ENCODE measurements around the gene LRRC8B. TPM values are rescaled to one million over a fixed set of nuclear protein-coding genes. Genes with fewer than 3 reads are reported as not detected.
A peak's percentile ranks its signal among the peaks of the same experiment; 100 is the strongest.
"Not testable (repeated sequence)": the region's sequence is repeated elsewhere in the genome, so short reads cannot be mapped to it uniquely, and the experiment has no call there.

LRRC8B gene
- total RNA-seq, 1 experiment from 2014 or later = 9.2 TPM

GRCh38 chr1:89609781-89610456, 85.3 kb downstream of the LRRC8B start:
- Histone ChIP-seq H3K27me3 (no peaks in the 10 kb centered on the region), H3K9me3 (replicated peaks) (no peaks in the 10 kb centered on the region), H3K36me3 (no peaks in the 10 kb centered on the region), H3K4me1 (peaks cover 9% of the 10 kb centered on the region), H3K4me3 (no peak overlapping the region), H3K27ac (no peak overlapping the region)
- DNase-seq = no peak

- H3K36me3 ChIP-seq = no peaks in the 10 kb centered on the region
- no peak for DNase-seq
- H3K4me1 ChIP-seq = peaks cover 7% of the 10 kb centered on the region
- no peaks in the 10 kb centered on the region for H3K27me3 ChIP-seq
- no peak overlapping the region for H3K27ac ChIP-seq
- no peak overlapping the region for H3K4me3 ChIP-seq
- no peaks in the 10 kb centered on the region for H3K9me3 ChIP-seq (replicated peaks)
These were observed 85.9 kb downstream of the LRRC8B start for GRCh38 chr1:89610457-89611011.

GRCh38 chr1:89611721-89612120, 87.1 kb downstream of the LRRC8B start:
- no peak overlapping the region for H3K4me3 ChIP-seq
- H3K36me3 ChIP-seq = no peaks in the 10 kb centered on the region
- no peak for DNase-seq
- no peaks in the 10 kb centered on the region for H3K4me1 ChIP-seq
- no peaks in the 10 kb centered on the region for H3K9me3 ChIP-seq (replicated peaks)
- no peak overlapping the region for H3K27ac ChIP-seq
- no peaks in the 10 kb centered on the region for H3K27me3 ChIP-seq

- Histone ChIP-seq H3K27ac (no peak overlapping the region), H3K4me3 (no peak overlapping the region), H3K27me3 (no peaks in the 10 kb centered on the region), H3K4me1 (no peaks in the 10 kb centered on the region), H3K9me3 (replicated peaks) (no peaks in the 10 kb centered on the region; the same call in 1 of the 2 replicates), H3K36me3 (no peaks in the 10 kb centered on the region)
- no peak for DNase-seq
These were observed 89.3 kb downstream of the LRRC8B start for GRCh38 chr1:89613928-89614327.

- Histone ChIP-seq H3K4me3 (no peak overlapping the region), H3K4me1 (no peaks in the 10 kb centered on the region), H3K36me3 (no peaks in the 10 kb centered on the region), H3K9me3 (replicated peaks) (no peaks in the 10 kb centered on the region; the same call in 1 of the 2 replicates), H3K27ac (no peak overlapping the region), H3K27me3 (no peaks in the 10 kb centered on the region)
- DNase-seq = peak in 1 of 2 experiments; percentile 19
These were observed 91.3 kb downstream of the LRRC8B start for GRCh38 chr1:89615676-89616598.

DNA sequence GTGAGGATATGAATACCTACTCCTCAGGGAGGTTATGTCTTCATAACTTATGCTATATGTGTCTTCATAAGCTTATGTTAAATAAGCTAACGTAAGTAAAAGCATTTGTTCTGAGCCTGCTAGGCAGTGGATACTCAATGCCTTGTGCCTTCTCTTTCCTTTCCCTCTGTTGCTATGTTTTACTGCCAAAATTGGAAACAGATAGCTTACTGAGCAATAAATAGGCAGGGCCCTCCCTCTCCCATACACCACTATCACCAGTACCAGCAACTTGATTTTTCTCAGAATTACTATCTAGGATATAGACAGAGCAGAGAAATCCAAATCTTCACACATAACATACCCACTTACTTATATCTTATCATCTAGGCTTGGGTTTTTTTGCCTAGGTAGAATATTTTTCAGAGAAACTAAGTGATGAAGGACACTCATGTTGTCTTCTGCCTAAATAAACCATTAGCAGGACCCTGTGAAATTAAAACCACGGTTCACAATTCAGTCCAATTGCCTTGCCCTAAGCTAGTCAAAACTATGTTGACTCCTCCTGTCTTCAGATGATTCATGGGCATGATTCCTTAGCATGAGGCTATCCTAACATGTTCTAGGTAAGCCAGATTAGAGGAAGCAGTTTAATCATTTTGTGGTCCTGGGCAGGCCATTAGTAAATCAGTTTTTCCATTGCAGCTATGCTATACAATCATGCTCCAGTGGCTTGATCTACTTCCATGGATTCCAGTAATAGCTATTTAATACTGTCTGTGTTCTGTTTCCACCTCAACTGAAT, 92.4 kb downstream of the LRRC8B start:
- DNase-seq = no peak
- Histone ChIP-seq H3K36me3 (no peaks in the 10 kb centered on the region), H3K4me1 (no peaks in the 10 kb centered on the region), H3K27ac (no peak overlapping the region), H3K27me3 (no peaks in the 10 kb centered on the region), H3K4me3 (no peak overlapping the region), H3K9me3 (replicated peaks) (no peaks in the 10 kb centered on the region; the same call in 1 of the 2 replicates)

DNA sequence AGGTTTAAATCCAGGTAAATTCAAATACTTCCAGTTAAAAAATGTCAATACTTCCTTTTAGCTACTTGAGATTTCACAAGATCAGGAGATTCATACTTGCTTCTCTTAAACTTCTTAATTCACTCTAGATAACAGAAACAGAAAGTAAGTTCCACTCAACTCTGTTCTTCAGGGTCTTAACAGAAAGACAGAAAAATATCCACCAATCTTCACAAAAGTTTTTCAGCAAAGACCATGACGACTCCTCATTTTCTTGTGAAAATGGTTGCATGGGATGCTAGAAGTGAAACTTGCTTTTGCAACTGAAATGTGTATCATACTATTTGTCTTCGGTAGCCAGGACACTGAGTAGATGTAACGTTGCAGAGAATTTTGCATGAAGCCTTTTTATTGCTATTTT, 96.0 kb downstream of the LRRC8B start:
- Histone ChIP-seq H3K36me3 (no peaks in the 10 kb centered on the region), H3K27ac (no peak overlapping the region), H3K27me3 (no peaks in the 10 kb centered on the region), H3K4me3 (no peak overlapping the region), H3K4me1 (no peaks in the 10 kb centered on the region), H3K9me3 (replicated peaks) (no peaks in the 10 kb centered on the region; the same call in 1 of the 2 replicates)
- no peak for DNase-seq

GRCh38 chr1:89622895-89623294, 98.3 kb downstream of the LRRC8B start:
- no peak for DNase-seq
- Histone ChIP-seq H3K4me3 (no peak overlapping the region), H3K27me3 (no peaks in the 10 kb centered on the region), H3K9me3 (replicated peaks) (no peaks in the 10 kb centered on the region; the same call in 1 of the 2 replicates), H3K27ac (no peak overlapping the region), H3K36me3 (no peaks in the 10 kb centered on the region), H3K4me1 (no peaks in the 10 kb centered on the region)

DNA sequence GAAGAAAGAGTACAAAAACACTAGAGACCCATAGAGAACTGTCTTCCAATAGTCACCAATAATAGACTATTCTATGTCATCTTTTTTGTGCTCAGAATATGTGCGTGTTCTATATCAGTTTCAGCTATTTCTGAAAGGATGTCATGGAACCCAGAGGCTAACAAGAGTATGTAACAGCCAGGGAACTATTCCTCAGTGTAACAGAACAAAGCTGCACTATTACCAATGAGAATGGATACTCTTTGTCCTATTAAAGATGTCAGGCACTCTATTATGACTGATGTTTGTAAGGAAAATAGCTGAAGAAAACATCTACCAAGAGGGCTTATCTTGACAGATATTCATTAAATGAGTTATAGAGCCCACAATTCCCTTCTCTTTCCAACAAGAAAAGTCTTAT, 99.7 kb downstream of the LRRC8B start:
- Histone ChIP-seq H3K27me3 (no peaks in the 10 kb centered on the region), H3K36me3 (no peaks in the 10 kb centered on the region), H3K4me3 (no peak overlapping the region), H3K9me3 (replicated peaks) (no peaks in the 10 kb centered on the region), H3K27ac (no peak overlapping the region), H3K4me1 (no peaks in the 10 kb centered on the region)
- DNase-seq = no peak

GRCh38 chr1:89624715-89625323, 100.2 kb downstream of the LRRC8B start:
- no peaks in the 10 kb centered on the region for H3K36me3 ChIP-seq
- no peak overlapping the region for H3K27ac ChIP-seq
- no peak overlapping the region for H3K4me3 ChIP-seq
- H3K4me1 ChIP-seq = no peaks in the 10 kb centered on the region
- H3K27me3 ChIP-seq = no peaks in the 10 kb centered on the region
- DNase-seq = no peak
- no peaks in the 10 kb centered on the region for H3K9me3 ChIP-seq (replicated peaks)

DNA sequence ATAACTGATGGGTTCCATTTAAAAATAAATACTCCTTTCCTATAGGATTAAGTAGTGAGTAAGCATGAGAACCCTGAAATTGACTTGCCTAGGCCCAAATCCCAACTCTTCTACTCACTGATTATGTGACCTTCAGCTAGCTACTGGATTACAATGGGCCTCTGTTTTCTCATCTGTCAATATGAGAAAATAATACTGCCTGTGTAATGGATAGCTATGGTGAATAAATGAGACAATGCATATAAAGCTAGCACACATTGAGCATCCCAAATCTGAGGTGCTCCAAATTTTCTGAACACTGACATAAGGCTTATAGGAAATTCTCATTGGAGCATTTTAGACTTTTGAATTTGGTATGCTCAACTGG, 103.0 kb downstream of the LRRC8B start:
- H3K36me3 ChIP-seq = no peaks in the 10 kb centered on the region
- no peak overlapping the region for H3K27ac ChIP-seq
- H3K27me3 ChIP-seq = no peaks in the 10 kb centered on the region
- no peak for DNase-seq
- H3K4me3 ChIP-seq = no peak overlapping the region
- H3K4me1 ChIP-seq = 0 out of 2 replicates have a peak, but pooled peaks cover 6% of the 10 kb centered on the region
- no peaks in the 10 kb centered on the region for H3K9me3 ChIP-seq (replicated peaks)

- Histone ChIP-seq H3K27ac (no peak overlapping the region), H3K36me3 (no peaks in the 10 kb centered on the region), H3K9me3 (replicated peaks) (no peaks in the 10 kb centered on the region), H3K4me3 (no peak overlapping the region), H3K27me3 (peaks cover 3% of the 10 kb centered on the region), H3K4me1 (0 out of 2 replicates have a peak, but pooled peaks cover 6% of the 10 kb centered on the region)
- DNase-seq = no peak
These were observed 104.5 kb downstream of the LRRC8B start for GRCh38 chr1:89629146-89629545.

DNA sequence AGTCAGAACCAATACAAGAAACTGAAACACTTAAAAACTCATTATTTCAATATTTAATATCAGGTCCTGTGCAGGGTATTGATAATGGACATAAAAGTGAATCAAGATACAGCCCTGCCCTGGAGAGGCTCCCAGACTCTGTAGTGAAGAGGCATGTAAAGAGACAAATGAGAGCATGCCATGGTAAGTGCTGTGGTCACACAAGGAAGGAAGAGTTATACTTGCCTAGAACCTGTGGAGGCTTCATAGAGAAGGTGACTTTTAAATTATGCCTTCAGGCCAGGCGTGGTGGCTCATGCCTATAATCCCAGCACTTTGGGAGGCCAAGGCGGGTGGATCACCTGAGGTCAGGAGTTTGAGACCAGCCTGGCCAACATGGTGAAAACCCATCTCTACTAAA, 105.0 kb downstream of the LRRC8B start:
- not testable (repeated sequence) for H3K27me3 ChIP-seq

DNA sequence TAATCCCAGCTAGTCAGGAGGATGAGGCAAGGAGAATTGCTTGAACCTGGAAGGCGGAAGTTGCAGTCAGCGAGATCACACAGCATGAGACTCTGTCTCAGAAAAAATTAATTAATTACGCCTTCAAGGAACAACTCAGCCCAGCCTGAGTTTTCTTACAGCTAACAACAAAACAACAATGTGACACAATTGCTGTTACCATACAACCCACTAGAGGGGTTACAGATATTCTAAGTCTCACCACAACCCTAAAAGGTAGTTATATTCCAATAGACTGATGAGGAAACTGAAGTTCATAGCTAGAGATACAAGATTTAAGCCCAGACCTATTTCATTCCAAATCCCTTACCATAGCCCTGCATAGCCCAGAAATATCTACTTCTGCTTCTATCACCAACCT, 105.4 kb downstream of the LRRC8B start:
- 0 out of 2 replicates have a peak, but pooled peaks cover 6% of the 10 kb centered on the region for H3K4me1 ChIP-seq
- H3K27me3 ChIP-seq = peaks cover 5% of the 10 kb centered on the region
- no peak overlapping the region for H3K27ac ChIP-seq
- H3K36me3 ChIP-seq = no peaks in the 10 kb centered on the region
- no peak for DNase-seq
- no peaks in the 10 kb centered on the region for H3K9me3 ChIP-seq (replicated peaks)
- no peak overlapping the region for H3K4me3 ChIP-seq

More for the DNA sequence above, 105.0 kb downstream of the LRRC8B start:
- H3K27ac ChIP-seq; H3K36me3 ChIP-seq; H3K9me3 ChIP-seq (replicated peaks); H3K4me3 ChIP-seq; DNase-seq; H3K4me1 ChIP-seq: not testable (repeated sequence)

Measured in SJCRH30 (cell line).